ENCODE results near the gene FRMD4B.

The FRMD4B gene

GRCh38 chr3:69367586-69367985 is 18.3 kb downstream of the FRMD4B start:
- H3K27ac ChIP-seq (ENCODE audit: low read depth, low read length, severe bottlenecking) = no peak overlapping the region
- WGBS, 2 experiments (ENCODE audit: insufficient coverage in 2 of 2) = 100% methylated on average over 1 of the region's 3 CpGs; no CpG with 5 or more reads in 1 of the 2 experiments
- H3K36me3 ChIP-seq (ENCODE audit: control insufficient read depth, insufficient read depth, low read length) = no peaks in the 10 kb centered on the region

GRCh38 chr3:69364354-69364753 is 21.5 kb downstream of the FRMD4B start:
- Histone ChIP-seq H3K27ac (ENCODE audit: low read depth, low read length, severe bottlenecking) (no peak overlapping the region), H3K4me1 (ENCODE audit: control insufficient read depth, insufficient read depth, low read length, poor library complexity, severe bottlenecking) (peaks cover 8% of the 10 kb centered on the region), H3K36me3 (ENCODE audit: control insufficient read depth, insufficient read depth, low read length) (no peaks in the 10 kb centered on the region), H3K4me3 (ENCODE audit: extremely low read depth, insufficient read depth, low read length, poor library complexity, severe bottlenecking) (no peak overlapping the region), H3K9me3 (ENCODE audit: control insufficient read depth, low read length) (peaks cover 1% of the 10 kb centered on the region)
- 100% methylated on average over 1 of the region's 5 CpGs; no CpG with 5 or more reads in 1 of the 2 experiments for WGBS, 2 experiments (ENCODE audit: insufficient coverage in 2 of 2)

More at GRCh38 chr3:69367586-69367985, 18.3 kb downstream of the FRMD4B start:
- Histone ChIP-seq H3K4me3 (ENCODE audit: extremely low read depth, insufficient read depth, low read length, poor library complexity, severe bottlenecking) (no peak overlapping the region), H3K9me3 (ENCODE audit: control insufficient read depth, low read length) (no peaks in the 10 kb centered on the region), H3K4me1 (ENCODE audit: control insufficient read depth, insufficient read depth, low read length, poor library complexity, severe bottlenecking) (peaks cover 8% of the 10 kb centered on the region)

GRCh38 chr3:69360690-69361089 is 25.2 kb downstream of the FRMD4B start:
- no peaks in the 10 kb centered on the region for H3K36me3 ChIP-seq (ENCODE audit: control insufficient read depth, insufficient read depth, low read length)
- no peak overlapping the region for H3K27ac ChIP-seq (ENCODE audit: low read depth, low read length, severe bottlenecking)
- peaks cover 8% of the 10 kb centered on the region for H3K4me1 ChIP-seq (ENCODE audit: control insufficient read depth, insufficient read depth, low read length, poor library complexity, severe bottlenecking)
- no CpG with 5 or more reads among the region's 2 CpGs for WGBS, 2 experiments (ENCODE audit: insufficient coverage in 2 of 2)
- peaks cover 6% of the 10 kb centered on the region for H3K9me3 ChIP-seq (ENCODE audit: control insufficient read depth, low read length)
- no peak overlapping the region for H3K4me3 ChIP-seq (ENCODE audit: extremely low read depth, insufficient read depth, low read length, poor library complexity, severe bottlenecking)

DNA sequence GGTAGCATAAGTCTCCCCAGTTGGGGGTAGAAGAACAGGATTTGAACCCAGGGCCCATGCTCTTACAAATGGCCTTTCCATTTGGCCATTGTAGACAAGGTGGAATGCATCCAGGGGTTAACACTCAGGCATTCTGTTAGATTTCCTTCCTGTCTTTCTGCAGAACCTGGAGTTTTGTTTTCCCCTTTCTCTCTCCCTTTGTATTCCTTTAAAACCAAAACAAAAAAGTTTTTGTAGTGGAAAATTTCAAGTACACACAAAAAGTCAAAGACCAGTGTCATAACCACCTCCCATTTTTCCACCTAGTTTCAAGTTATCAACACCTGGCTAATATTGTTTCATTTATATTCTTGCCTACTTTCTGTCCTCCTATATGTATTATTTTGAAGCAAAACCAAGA is 26.0 kb downstream of the FRMD4B start:
- Histone ChIP-seq H3K4me1 (ENCODE audit: control insufficient read depth, insufficient read depth, low read length, poor library complexity, severe bottlenecking) (peaks cover 8% of the 10 kb centered on the region), H3K36me3 (ENCODE audit: control insufficient read depth, insufficient read depth, low read length) (no peaks in the 10 kb centered on the region), H3K9me3 (ENCODE audit: control insufficient read depth, low read length) (peaks cover 6% of the 10 kb centered on the region), H3K4me3 (ENCODE audit: extremely low read depth, insufficient read depth, low read length, poor library complexity, severe bottlenecking) (no peak overlapping the region), H3K27ac (ENCODE audit: low read depth, low read length, severe bottlenecking) (no peak overlapping the region)

GRCh38 chr3:69359339-69359893 is 26.5 kb downstream of the FRMD4B start:
- Histone ChIP-seq H3K4me3 (ENCODE audit: extremely low read depth, insufficient read depth, low read length, poor library complexity, severe bottlenecking) (no peak overlapping the region), H3K27ac (ENCODE audit: low read depth, low read length, severe bottlenecking) (no peak overlapping the region), H3K4me1 (ENCODE audit: control insufficient read depth, insufficient read depth, low read length, poor library complexity, severe bottlenecking) (peaks cover 9% of the 10 kb centered on the region), H3K36me3 (ENCODE audit: control insufficient read depth, insufficient read depth, low read length) (no peaks in the 10 kb centered on the region), H3K9me3 (ENCODE audit: control insufficient read depth, low read length) (peaks cover 6% of the 10 kb centered on the region)
- WGBS, 2 experiments (ENCODE audit: insufficient coverage in 2 of 2) = 90 to 100% methylated on average over 2 of the region's 6 CpGs

GRCh38 chr3:69357196-69357595 is 28.7 kb downstream of the FRMD4B start:
- WGBS, 2 experiments (ENCODE audit: insufficient coverage in 2 of 2) = 65 to 100% methylated on average over 1 to 2 of the region's 2 CpGs
- no peak overlapping the region for H3K27ac ChIP-seq (ENCODE audit: low read depth, low read length, severe bottlenecking)
- H3K4me1 ChIP-seq (ENCODE audit: control insufficient read depth, insufficient read depth, low read length, poor library complexity, severe bottlenecking) = peaks cover 8% of the 10 kb centered on the region
- no peak overlapping the region for H3K4me3 ChIP-seq (ENCODE audit: extremely low read depth, insufficient read depth, low read length, poor library complexity, severe bottlenecking)
- peaks cover 6% of the 10 kb centered on the region for H3K9me3 ChIP-seq (ENCODE audit: control insufficient read depth, low read length)
- no peaks in the 10 kb centered on the region for H3K36me3 ChIP-seq (ENCODE audit: control insufficient read depth, insufficient read depth, low read length)

GRCh38 chr3:69354948-69355347 is 30.9 kb downstream of the FRMD4B start:
- Histone ChIP-seq H3K4me1 (ENCODE audit: control insufficient read depth, insufficient read depth, low read length, poor library complexity, severe bottlenecking) (peaks cover 8% of the 10 kb centered on the region), H3K27ac (ENCODE audit: low read depth, low read length, severe bottlenecking) (no peak overlapping the region), H3K4me3 (ENCODE audit: extremely low read depth, insufficient read depth, low read length, poor library complexity, severe bottlenecking) (no peak overlapping the region), H3K36me3 (ENCODE audit: control insufficient read depth, insufficient read depth, low read length) (no peaks in the 10 kb centered on the region), H3K9me3 (ENCODE audit: control insufficient read depth, low read length) (peaks cover 6% of the 10 kb centered on the region)
- 80 to 100% methylated on average over 1 of the region's 2 CpGs for WGBS, 2 experiments (ENCODE audit: insufficient coverage in 2 of 2)

DNA sequence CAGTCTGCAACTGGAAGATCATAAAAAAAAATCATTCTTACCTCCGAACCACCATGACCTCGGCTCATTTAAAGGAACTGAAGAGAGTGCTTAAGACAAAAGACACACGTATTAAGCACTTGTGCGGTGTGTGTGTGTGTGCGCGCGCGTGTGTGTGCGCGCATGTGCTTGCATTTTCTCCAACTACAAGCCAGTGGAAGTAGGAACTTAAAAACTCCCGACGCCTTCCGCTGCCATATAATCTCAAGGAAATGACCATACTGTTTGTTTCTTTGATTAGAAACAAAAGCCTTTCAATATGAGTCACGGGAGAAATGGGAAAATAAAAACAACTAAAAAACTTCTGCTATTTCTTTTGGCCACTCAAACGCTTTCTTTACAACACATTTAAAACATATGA is 32.4 kb downstream of the FRMD4B start:
- Histone ChIP-seq H3K4me3 (ENCODE audit: extremely low read depth, insufficient read depth, low read length, poor library complexity, severe bottlenecking) (no peak overlapping the region), H3K36me3 (ENCODE audit: control insufficient read depth, insufficient read depth, low read length) (no peaks in the 10 kb centered on the region), H3K4me1 (ENCODE audit: control insufficient read depth, insufficient read depth, low read length, poor library complexity, severe bottlenecking) (peaks cover 8% of the 10 kb centered on the region), H3K9me3 (ENCODE audit: control insufficient read depth, low read length) (no peaks in the 10 kb centered on the region), H3K27ac (ENCODE audit: low read depth, low read length, severe bottlenecking) (no peak overlapping the region)
- WGBS, 2 experiments (ENCODE audit: insufficient coverage in 2 of 2) = 90 to 95% methylated on average over 8 to 11 of the region's 15 CpGs

- H3K4me1 ChIP-seq (ENCODE audit: control insufficient read depth, insufficient read depth, low read length, poor library complexity, severe bottlenecking) = peaks cover 8% of the 10 kb centered on the region
- H3K4me3 ChIP-seq (ENCODE audit: extremely low read depth, insufficient read depth, low read length, poor library complexity, severe bottlenecking) = no peak overlapping the region
- H3K36me3 ChIP-seq (ENCODE audit: control insufficient read depth, insufficient read depth, low read length) = no peaks in the 10 kb centered on the region
- H3K27ac ChIP-seq (ENCODE audit: low read depth, low read length, severe bottlenecking) = no peak overlapping the region
- WGBS, 2 experiments (ENCODE audit: insufficient coverage in 2 of 2) = 86 to 100% methylated on average over 3 to 4 of the region's 4 CpGs
- no peaks in the 10 kb centered on the region for H3K9me3 ChIP-seq (ENCODE audit: control insufficient read depth, low read length)
These were observed 32.8 kb downstream of the FRMD4B start for GRCh38 chr3:69353088-69353478.

GRCh38 chr3:69352305-69353087 is 33.4 kb downstream of the FRMD4B start:
- no peaks in the 10 kb centered on the region for H3K9me3 ChIP-seq (ENCODE audit: control insufficient read depth, low read length)
- H3K4me3 ChIP-seq (ENCODE audit: extremely low read depth, insufficient read depth, low read length, poor library complexity, severe bottlenecking) = no peak overlapping the region
- WGBS, 2 experiments (ENCODE audit: insufficient coverage in 2 of 2) = 91 to 96% methylated on average over 3 of the region's 6 CpGs
- peaks cover 8% of the 10 kb centered on the region for H3K4me1 ChIP-seq (ENCODE audit: control insufficient read depth, insufficient read depth, low read length, poor library complexity, severe bottlenecking)
- no peaks in the 10 kb centered on the region for H3K36me3 ChIP-seq (ENCODE audit: control insufficient read depth, insufficient read depth, low read length)
- no peak overlapping the region for H3K27ac ChIP-seq (ENCODE audit: low read depth, low read length, severe bottlenecking)

- H3K27ac ChIP-seq (ENCODE audit: low read depth, low read length, severe bottlenecking) = no peak overlapping the region
- H3K9me3 ChIP-seq (ENCODE audit: control insufficient read depth, low read length) = peaks cover 4% of the 10 kb centered on the region
- WGBS, 2 experiments (ENCODE audit: insufficient coverage in 2 of 2) = 83 to 100% methylated on average over 2 to 3 of the region's 4 CpGs
- no peak overlapping the region for H3K4me3 ChIP-seq (ENCODE audit: extremely low read depth, insufficient read depth, low read length, poor library complexity, severe bottlenecking)
- H3K36me3 ChIP-seq (ENCODE audit: control insufficient read depth, insufficient read depth, low read length) = no peaks in the 10 kb centered on the region
- H3K4me1 ChIP-seq (ENCODE audit: control insufficient read depth, insufficient read depth, low read length, poor library complexity, severe bottlenecking) = no peaks in the 10 kb centered on the region
These were observed 42.0 kb downstream of the FRMD4B start for GRCh38 chr3:69343875-69344274.
